Inflammatory macrophage (primary cell): Measurements from ENCODE around the gene REEP6.

Experiments used
- DNase-seq, 2 donors: peaks; one replicate each; pipeline ENCODE4 v3.0.0-alpha.2; 2020 to 2022
- total RNA-seq, 18 experiments: gene quantifications; one replicate each; lab custom pipeline; 2026; ENCODE audit warnings: mixed read lengths in 6 of 18, inconsistent platforms in 2 of 18; lab: John Stamatoyannopoulos, UW

REEP6 gene
- 0.53 to 2.0 (median 1.3) reads per million in 18 experiments for total RNA-seq

DNA sequence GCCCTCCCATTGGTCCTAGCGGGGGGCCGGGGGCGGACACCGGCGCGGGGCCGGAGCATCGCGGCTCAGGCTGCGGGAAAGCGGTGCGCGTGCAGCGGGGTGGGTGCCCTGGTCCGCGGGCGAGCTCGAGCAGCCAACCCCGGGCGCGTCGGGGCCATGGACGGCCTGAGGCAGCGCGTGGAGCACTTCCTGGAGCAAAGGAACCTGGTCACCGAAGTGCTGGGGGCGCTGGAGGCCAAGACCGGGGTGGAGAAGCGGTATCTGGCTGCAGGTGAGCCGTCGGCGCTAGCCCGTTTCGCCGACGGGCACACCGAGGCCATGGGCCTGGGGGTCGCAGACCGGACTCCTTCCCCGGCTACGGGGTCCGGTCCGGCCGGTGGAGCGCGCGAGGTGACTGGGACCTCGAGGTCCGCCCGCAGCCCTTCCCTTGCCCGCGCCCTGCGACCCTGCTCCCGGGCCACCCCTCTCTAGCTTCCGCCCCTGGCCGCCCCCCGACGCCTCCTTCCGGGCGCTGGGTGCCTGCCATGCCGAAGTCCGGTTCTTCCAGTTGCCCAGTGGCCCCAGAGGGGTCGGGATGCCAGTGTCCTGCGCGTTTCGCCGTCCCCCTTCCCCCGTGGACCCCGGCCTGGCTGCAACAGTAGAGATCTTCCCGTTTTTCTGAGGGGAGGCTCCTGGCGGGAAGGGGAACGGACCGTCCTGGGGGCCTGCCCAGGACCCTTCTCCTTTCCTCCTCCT is at the start of gene REEP6:
Gene REEP6 (plus strand): TSS at position 68 of the 735 bp plus-strand sequence. CDS start 89 bp downstream, at position 157.
- DNase-seq: no peak

DNA sequence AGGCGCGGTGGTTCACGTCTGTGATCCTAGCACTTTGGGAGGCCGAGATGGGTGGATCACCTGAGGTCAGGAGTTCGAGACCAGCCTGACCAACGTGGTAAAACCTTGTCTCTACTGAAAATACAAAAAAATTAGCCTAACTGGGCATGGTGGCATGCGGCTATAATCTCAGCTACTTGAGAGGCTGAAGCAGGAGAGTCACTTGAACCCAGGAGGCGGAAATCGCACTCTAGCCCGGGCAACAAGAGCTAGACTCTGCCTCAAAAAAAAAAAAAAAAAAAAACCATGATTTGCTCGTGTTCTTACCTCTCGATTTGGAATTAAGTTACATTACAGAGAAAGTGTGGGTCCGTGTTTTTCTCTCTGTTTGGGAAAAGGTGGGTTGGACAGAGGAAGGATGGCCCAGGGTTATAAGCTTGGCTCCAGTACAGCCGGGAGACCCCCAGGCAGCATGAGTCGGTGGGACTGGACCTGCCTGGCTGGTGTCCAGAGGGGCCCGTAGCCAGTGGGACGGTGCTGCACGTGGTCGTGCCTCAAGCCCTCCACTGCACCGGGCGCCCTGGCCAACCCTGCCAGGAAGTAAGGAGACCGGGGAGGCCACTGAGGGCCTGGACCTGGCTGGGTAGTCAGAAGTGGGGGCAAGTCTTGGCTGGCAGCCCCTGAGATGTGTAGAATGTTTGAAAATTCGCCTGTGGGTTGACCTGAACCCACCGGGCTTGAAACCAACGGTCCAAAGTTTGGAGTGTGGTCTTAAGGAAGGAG is 49.1 kb upstream of the REEP6 start:
- no peak for DNase-seq

DNA sequence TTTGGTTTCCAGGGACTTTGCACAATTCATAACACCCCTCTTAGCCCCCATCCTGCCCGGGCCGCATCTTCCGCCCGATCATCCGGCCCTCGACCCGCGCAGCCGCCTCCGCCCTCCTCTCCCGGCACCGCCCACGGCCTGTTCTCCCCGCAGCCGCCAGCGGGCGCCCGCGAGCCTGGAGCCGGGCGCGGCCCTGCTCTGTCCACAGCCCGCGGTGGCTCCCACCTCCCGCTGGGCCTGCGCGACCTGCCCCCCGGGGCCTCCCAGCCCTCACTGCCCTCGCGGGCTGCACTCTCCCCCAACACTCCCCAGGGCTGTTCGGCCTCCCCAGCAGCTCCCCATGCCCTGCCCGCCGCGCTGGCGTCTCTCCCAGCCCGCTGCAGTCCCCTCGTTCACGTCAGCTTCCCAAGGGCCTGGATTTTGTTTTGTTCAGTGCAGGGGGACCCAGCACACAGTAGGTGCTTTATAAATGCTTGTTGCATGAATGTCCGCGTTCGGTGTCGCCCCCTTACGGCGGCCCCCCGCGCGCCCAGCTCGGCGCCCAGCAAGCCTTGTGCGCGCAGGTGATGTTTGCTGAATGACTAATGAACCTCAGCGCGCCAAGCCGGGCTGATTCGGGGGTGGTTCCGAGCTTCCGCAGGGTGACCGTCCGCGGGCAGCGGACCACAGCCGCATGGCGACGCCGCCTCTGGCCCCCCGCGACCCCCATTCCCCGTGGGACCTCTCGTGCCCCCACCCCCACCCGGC is 45.6 kb upstream of the REEP6 start:
- peak; percentile 67 to 68 for DNase-seq

DNA sequence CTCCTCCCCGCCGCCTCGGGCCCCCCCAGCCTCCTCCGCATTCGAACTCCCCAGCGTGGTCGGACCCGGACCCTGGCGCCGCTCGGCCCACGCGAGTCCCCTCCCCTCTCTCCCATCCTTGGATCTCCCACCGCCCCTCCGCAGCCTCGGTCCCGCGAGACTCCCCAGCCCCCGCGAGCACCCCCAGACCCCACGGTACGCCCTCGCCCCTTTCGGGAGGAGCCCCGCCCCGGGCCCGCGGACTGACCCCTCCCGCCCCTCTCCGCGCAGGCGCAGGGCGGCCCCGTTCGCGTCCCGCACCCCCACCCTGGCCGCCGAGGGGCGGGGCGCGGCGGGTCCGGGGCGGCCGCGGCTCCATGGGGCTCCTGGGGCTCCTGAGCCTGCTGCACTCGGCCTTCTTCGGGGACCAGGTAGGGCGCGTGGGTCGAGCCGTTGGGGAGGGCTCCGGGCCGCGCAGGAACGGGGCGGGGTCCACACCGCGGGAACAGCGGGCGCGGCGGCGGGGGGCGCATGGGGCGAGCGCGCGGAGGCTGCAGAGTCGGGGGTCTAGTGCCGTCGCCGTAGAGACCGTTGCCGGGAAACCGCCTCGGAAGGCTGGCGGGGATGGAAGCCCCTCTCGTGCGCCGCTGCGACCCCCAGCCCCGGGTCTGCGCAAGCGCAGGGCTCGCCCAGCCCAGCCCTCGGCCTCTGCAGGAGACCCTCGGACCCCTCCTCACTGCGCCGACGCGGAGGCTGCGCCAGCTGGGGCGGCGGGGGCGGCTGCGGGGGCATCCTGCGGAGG is 44.9 kb upstream of the REEP6 start:
- DNase-seq: no peak

DNA sequence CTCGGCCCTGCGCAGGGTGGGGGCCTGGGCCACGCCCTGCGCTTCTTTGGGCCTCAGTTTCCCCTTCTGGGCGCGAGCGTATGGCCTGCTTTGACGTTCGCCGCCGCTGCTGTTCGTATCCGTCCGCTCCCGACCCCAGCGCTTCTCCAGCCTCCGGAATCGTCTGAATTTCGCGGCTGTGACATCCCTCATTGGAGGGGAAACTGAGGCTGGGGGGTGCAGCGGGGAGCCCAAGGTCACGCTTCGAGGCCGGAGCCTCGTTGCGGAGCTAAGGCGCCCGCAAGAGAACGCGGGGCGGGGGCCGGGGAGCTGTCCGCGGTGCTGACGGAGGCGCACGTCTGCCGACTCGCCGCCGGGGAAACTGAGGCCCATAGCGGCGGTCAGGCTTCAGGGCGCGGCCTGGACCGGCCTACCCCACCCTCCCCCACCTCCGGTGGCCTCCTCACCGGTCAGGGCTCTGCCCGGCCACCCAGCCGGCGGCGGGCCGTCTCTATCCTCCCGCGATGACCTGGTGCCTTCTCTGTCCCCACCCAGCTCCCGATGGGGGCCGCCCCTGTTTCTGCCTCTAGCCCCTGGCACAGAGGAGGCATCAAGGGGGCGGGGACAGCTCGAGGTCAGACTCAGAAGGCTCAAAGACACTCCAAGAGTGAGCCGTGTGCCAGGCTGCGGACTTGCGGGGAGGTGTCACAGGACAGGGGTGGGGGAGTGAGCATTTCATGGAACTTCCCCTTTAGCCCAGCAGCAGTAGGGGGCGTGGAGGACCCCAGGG is 44.1 kb upstream of the REEP6 start:
- DNase-seq: no peak

DNA sequence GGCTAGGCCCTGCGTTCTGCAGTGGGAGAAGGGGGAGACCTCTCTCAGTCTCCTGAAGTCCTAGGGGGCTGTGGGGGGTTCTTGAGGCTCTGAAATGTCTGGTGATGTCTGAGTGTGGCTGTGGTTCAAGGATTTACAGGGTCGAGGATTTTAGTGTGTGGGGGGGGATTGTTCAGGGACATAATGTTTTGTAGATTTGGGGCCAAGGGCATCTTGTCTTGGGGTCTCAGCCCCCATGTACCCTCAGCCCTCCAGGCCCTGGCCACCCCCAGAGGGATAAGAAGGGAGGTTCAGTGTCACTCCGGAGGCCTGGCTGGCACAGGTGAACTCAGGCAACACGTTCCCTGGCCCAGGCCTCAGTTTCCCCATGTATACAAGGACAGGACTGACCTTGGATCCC is 43.5 kb upstream of the REEP6 start:
- DNase-seq: no peak

DNA sequence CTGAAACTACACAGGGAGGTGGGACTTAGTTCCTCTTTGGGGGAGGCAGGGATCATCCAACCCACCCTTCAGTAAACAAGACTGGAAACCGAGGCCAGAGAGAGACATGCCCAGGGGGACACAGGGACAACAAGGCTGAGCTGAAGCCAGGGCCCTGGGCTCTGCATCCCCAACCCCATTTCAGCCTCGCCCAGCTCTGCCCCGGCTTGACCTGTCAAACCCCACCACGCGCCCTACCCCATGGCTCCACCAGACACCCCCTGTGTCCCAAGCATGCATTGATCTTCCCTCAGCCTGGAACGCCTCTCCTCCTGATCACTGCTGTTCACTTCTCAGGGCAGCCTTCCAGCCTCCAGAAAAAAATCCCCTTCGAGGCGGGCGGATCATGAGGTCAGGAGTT is 43.0 kb upstream of the REEP6 start:
- no peak for DNase-seq

DNA sequence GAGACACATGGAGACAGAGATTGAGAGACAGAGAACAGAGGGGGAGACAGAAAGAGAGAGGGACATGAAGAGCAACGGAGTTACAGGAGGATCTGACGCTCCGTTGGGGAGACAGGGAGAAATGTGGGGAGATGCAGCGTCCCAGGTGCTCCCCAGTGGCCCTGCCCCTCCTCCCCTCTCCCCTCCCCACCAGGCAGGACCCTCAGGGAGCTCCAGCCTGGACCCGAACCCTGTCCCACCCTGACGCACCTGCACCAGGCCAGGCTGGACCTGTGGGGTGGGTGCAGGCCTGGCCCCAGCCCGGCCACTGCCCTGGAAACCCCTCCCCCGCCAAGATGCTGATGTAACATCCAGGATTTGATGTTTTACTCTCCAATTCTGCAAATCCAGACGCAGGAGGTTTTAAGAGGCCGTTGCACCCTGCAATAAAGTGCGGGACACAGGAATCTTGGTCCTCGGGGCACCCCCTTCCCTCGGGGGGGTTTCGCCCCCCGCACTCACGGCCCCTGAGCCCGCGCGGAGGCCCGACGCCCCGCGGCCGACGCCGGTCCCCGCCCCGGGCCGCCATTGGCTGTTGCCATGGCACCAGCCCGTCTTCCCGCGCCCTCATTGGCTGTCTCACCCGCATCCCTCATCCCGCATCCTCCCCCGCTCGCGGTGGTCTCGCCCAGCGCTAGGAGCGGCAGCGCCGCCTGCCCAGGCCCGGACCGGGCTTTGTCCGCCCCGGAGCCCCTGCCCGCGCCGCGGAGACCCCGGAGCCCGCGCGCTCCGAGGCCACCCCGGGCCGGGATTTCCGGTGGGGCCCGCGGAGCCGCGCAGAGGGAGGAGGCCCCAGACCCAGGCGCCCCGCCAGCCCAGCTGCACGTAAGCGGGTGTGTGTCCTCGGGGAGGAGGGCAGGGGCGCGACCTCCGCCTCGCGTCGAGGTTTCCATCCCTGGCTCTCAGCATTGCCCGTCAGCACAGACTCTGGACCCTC is 41.2 kb upstream of the REEP6 start, which contains the start of gene APC2:
Gene APC2 (plus strand): TSS at position 655 of the 976 bp plus-strand sequence. CDS start 2,881 bp downstream, outside the sequence.
- no peak for DNase-seq

DNA sequence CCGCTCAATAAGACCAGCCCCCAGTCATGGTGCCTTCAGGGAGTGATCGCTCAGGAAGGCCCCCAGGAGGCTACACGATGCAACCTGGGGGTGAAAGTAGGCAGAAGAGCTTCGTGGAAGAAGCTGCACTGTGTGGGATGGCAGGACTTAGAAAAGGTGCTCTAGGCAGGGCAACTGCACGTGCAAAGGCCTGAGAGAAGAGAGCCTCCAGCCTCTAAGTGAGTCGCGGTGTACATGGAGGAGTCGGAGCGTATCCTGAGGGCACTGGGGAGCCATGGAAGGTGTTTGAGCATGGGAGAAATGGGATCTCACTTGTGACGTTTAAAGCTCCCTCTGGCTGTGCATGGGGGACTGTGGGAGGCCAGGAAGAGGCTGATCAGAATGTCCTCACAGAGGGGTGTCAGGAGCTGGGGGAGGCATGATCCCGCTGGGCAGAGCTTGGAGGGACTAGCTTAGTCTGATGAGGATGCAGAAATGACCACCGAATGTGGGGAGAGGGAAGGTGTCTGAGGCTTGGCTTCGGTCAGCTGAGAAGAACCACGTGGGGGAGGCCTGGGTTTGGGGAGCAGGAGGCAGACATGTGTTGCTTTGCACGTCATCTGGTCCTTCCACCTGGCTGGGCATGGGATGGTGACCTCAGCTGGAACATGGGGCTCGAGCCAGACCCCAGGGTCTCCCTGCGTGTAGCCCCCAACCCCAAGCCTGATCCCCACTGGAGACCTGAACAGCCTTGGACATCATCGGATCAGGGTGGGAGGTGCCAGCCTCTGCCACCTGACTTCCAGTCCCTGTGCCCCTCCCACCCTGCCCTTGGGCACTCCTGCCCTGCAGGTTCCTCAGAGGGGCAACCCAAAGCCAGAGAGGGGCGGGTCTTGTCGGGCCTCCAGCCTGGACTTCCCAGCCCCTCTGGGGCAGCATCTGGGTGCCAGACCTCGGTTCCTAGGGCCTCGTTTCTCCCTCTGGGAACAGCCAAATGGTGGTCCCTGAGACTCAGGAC is 39.9 kb upstream of the REEP6 start:
- DNase-seq: no peak

DNA sequence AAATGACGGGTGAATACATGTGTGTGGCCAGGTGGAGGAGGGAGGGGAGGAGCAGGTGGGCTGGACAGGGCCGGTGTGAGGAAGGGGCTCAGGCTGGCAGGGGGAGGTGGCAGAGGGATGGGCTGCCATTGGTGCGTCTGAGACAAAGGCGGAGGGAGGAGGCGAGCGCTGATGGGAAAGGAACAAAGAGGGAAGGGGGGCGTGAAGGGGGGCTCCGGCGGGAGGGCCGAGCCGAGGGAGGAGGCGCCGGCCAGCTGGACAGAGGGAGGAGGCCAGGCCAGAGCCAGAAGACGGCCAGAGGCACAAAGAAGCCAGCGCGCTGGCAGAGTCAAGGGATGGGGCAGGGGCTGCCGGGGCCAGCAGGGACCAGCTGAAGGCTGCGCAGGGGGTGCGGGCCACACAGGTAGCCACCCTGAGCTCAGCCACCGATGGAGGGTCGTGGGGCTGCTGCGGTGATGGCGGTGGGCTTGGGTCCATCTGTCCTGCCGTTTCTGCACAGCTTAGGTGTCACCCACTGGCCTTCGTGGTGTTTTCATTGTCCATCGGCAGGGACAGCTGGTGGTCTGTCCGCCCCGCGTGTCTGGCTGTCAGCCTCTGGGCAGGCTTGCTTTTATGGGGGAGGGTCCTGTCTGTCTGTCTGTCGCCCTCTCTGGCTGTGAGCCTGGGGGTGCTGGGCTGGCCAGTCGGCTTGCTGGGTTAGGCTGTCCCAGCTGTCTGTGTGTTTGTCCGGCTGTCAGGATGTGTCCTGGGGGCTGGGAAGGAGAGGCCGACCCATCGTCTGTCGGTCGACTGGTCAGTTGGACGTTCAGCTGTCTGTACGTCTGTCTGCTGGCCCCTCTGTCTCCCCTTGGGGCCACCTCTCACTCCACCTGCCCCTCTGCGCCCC is 38.8 kb upstream of the REEP6 start:
- DNase-seq: no peak

DNA sequence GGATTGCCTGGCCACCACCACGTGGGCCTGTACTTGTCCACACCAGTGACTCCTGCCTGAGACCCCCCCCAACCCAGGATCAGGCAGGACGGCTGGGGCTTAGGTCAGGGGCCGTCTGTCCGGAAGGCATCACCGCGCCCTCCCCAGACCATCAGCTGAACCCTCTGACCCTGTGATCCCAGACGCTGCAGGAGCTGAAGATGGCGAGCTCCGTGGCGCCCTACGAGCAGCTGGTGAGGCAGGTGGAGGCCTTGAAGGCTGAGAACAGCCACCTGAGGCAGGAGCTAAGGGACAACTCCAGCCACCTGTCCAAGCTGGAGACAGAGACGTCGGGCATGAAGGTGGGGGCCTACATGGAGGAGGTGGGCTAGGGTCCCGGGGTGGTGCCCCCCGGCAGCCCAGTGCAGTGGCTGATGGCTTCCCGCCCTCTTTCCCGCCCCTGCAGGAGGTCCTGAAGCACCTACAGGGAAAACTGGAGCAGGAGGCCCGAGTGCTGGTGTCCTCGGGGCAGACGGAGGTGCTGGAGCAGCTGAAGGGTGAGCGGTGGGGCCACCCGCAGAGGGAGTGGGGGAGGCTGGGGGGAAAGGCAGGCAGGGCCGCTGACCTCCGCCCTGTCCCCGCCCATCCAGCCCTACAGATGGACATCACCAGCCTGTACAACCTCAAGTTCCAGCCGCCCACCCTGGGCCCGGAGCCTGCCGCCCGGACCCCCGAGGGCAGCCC is 38.0 kb upstream of the REEP6 start:
- DNase-seq: no peak

DNA sequence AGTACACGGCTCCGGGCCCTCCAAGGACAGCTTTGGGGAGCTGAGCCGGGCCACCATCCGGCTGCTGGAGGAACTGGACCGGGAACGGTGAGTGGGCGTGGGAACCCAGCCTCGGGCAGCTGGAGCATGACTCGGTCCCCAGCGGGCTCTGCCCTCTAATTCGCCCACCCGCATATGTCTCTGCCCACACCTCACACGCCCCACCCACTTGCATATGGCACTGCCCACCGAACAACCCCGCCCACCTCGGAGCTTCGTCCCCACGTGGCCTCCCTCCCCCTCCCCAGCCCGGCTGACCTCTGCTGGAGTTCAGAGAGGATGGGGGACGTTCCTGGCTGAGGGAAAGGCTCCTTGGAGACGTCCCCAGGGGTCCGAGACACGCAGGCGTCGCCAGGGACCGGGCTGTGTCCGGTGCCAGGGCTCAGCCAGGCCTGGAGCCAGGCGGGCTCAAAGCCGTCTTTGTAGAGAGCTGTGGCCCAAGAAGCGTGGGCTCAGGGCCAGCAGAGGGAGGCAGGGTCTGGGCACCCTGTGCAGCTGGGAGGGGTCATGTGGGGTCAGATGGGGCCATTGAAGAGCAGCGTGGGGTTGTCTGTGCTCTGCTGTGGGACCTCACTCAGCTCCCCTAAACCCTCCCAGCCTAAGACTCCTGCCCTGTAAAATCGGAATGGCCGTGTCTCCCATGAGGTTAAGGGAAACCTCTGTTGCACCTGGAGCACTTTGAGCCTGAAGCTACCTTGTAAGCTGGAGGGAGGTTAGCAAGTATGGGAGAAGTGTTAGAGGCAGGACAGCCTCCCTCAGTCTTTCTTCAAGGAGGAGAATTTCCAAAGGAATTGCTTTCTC is 37.2 kb upstream of the REEP6 start:
- peak in 1 of 2 donors; percentile 54 for DNase-seq

DNA sequence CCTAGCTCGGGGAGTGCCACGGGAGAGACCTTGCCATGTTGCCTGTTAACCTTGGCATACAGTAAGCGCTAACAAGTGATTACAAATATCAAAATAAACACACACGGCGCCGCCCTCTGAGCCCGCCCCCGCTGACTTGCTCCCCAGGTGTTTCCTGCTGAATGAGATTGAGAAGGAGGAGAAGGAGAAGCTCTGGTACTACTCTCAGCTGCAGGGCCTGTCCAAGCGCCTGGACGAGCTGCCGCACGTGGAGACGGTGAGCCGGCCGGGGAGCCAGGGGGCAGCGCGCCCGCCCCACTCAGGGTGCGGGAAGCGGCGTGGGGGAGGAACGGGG is 36.0 kb upstream of the REEP6 start:
- no peak for DNase-seq

DNA sequence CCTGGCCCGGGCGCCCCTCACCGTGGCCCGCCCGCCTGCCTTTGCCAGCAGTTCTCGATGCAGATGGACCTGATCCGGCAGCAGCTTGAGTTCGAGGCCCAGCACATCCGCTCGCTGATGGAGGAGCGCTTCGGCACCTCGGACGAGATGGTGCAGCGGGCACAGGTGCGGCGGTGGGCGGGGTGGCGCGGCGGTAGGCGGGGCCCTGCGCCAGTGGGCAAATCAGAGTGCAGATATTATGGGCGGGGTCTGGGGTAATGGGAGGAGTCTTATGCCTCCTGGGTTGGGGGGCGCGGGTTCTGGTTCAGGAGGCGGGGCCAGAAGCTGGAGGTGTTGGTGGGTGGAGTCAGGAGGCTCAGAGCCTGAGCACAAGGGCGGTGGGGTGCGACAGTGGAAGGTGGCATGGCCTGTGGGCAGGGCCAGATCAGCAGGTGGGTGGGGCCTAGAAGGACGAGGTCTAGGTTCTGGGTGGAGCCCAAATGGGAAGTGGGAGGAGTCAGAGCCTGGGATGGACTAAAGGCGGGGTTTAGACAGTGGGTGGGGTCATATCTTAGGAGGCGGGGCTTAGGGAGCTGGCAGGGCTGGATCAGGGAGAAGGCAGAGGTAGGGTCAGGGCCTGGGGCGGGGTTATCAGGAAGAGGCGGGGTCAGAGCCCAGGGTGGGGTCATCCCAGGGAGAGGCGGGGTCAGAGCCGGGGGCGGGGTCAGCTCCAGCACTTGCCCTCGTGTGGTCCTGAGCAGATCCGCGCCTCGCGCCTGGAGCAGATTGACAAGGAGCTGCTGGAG is 35.5 kb upstream of the REEP6 start:
- peak; percentile 59 to 78 for DNase-seq

DNA sequence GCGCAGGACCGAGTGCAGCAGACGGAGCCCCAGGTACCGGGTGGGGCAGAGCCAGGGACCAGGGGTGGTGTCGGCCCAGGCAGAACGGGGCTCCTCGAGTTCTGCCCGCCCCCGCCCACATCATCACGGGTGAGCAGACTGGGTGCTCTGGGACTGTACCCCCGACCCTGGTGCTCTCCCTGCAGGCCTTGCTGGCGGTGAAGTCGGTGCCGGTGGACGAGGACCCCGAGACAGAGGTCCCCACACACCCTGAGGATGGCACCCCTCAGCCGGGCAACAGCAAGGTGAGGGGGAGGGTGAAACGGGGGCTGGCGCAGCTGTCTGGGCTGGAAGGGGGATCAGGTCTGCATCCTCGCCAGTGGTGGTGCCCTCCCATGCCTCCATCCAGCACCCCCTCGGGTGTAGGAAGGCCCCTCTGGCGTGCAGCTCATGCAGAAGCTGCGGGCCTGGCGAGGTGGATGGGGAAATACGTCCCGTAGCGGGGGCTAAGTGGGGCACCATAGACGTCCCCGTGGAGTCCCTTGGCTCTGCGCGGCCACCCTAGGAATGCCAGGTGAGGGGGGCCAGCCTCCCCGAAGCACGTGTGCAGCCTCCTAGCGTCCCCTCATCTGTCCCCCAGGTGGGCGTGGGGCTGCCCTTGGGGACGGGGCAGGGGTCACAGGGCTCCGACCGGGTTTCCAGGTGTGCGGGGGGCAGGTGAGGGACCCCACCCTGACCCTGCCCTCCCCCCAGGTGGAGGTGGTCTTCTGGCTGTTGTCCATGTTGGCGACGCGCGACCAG is 34.7 kb upstream of the REEP6 start:
- DNase-seq: no peak
